T-cell (primary cell): ENCODE results near the gene CTBP1. TPM values are rescaled to one million over a fixed set of nuclear protein-coding genes. Genes with fewer than 3 reads are reported as not detected.
"Not testable (repeated sequence)": the region's sequence is repeated elsewhere in the genome, so short reads cannot be mapped to it uniquely, and the experiment has no call there.

Experiments
- ATAC-seq, 4 experiments: fragments of 200-7000 bp in 3 of 4; fragments of 150-1000 bp in 1 of 4; cut with Tn5 transposase; replicated peaks in 1 of 4; 1 replicate in 3 of 4; 2 replicates in 1 of 4; pipeline ENCODE4 v1.10.0; 2021; ENCODE audit warnings: moderate library complexity in 3 of 4, mild to moderate bottlenecking in 2 of 4, moderate number of reproducible peaks in 1 of 4
- CTCF ChIA-PET, 2 donors: fragments of 300-600 bp; sonication (Branson Sonifier 250); formaldehyde crosslinking; loops; one replicate each; lab custom pipeline; 2022; ENCODE audit warnings: antibody characterized with exemption in 2 of 2; lab: Charles Lee
- POLR2A ChIA-PET, 2 donors: fragments of 300-600 bp; sonication (Branson Sonifier 250); formaldehyde crosslinking; loops; one replicate each; lab custom pipeline; 2022; ENCODE audit warnings: antibody characterized with exemption in 2 of 2; lab: Charles Lee
- DNase-seq, 35 experiments: peaks; one replicate each; pipeline versions ENCODE4 v3.0.0 to v3.0.0-alpha.2; 2013 to 2023
- H3K27ac ChIP-seq: one replicate; pipeline ENCODE4 v1.5.1; 2013; ENCODE audit warnings: low read length
- H3K27me3 ChIP-seq, 2 experiments: replicated peaks in 1 of 2; 1 replicate in 1 of 2; 2 replicates in 1 of 2; pipeline versions ENCODE4 v1.6.1 to v1.7.0; 2013; ENCODE audit warnings: low read length in 1 of 2, mixed read lengths in 1 of 2; ENCODE audit not compliant: control insufficient read depth in 2 of 2, insufficient read depth in 2 of 2; ENCODE audit errors: extremely low read depth in 1 of 2
- H3K36me3 ChIP-seq, 2 donors: 1 replicate in 1 of 2; 2 replicates in 1 of 2; pipeline versions ENCODE4 v1.6.1 to v1.7.0; 2013; ENCODE audit warnings: low read length in 1 of 2; ENCODE audit not compliant: control insufficient read depth in 2 of 2, insufficient read depth in 1 of 2; ENCODE audit errors: extremely low read depth in 1 of 2
- H3K4me1 ChIP-seq, 2 experiments: 1 replicate in 1 of 2; 2 replicates in 1 of 2; pipeline versions ENCODE4 v1.6.1 to v1.7.0; 2013; ENCODE audit warnings: low read length in 2 of 2, mixed read lengths in 1 of 2; ENCODE audit not compliant: insufficient read depth in 2 of 2, control insufficient read depth in 1 of 2; ENCODE audit errors: extremely low read depth in 1 of 2
- H3K4me3 ChIP-seq, 2 donors: 1 replicate in 1 of 2; 2 replicates in 1 of 2; pipeline versions ENCODE4 v1.5.1 to v1.7.0; 2013; ENCODE audit warnings: mild to moderate bottlenecking in 2 of 2, low read length in 1 of 2, moderate library complexity in 1 of 2; ENCODE audit not compliant: control insufficient read depth in 1 of 2; ENCODE audit errors: extremely low read depth in 1 of 2
- H3K9me3 ChIP-seq: 2 replicates; pipeline ENCODE4 v1.7.0; 2013
- H3K27ac Mint-ChIP-seq, 2 donors: one replicate each; pipeline ENCODE4 v1.8.0; 2020 to 2021; ENCODE audit warnings: mild to moderate bottlenecking in 2 of 2, mixed read lengths in 2 of 2
- H3K27me3 Mint-ChIP-seq, 2 donors: one replicate each; pipeline ENCODE4 v1.8.0; 2021 to 2022; ENCODE audit warnings: mixed read lengths in 2 of 2
- H3K36me3 Mint-ChIP-seq: one replicate; pipeline ENCODE4 v1.8.0; 2021; ENCODE audit warnings: mixed read lengths
- H3K4me1 Mint-ChIP-seq, 3 donors: one replicate each; pipeline ENCODE4 v1.8.0; 2020 to 2022; ENCODE audit warnings: mixed read lengths in 3 of 3, mild to moderate bottlenecking in 1 of 3
- H3K4me3 Mint-ChIP-seq, 3 donors: one replicate each; pipeline ENCODE4 v1.8.0; 2020 to 2022; ENCODE audit warnings: mild to moderate bottlenecking in 3 of 3, mixed read lengths in 3 of 3, moderate library complexity in 3 of 3
- H3K9me3 Mint-ChIP-seq, 3 donors: one replicate each; pipeline ENCODE4 v1.8.0; 2020 to 2022; ENCODE audit warnings: mixed read lengths in 3 of 3
- WGBS: methylation state at CpG from one replicate; pipeline ENCODE4 v1.1.5; 2013; ENCODE audit warnings: missing lambda C conversion rate; ENCODE audit not compliant: insufficient coverage; 5-methylcytosine and 5-hydroxymethylcytosine counted together
- total RNA-seq, 35 experiments: library from RNA in 6 of 35; stranded (reverse) in 6 of 35; fragments of 120-200 nt in 1 of 35; gene quantifications; one replicate each; pipeline versions ENCODE4 v1.2.1 to v1.2.4 and lab custom pipeline; 2013 to 2026

CTBP1 gene
- total RNA-seq, 5 donors from 2014 or later (not counting 1 experiment from before 2014, with no cell fraction given): 185 to 232 (median 207) TPM

DNA sequence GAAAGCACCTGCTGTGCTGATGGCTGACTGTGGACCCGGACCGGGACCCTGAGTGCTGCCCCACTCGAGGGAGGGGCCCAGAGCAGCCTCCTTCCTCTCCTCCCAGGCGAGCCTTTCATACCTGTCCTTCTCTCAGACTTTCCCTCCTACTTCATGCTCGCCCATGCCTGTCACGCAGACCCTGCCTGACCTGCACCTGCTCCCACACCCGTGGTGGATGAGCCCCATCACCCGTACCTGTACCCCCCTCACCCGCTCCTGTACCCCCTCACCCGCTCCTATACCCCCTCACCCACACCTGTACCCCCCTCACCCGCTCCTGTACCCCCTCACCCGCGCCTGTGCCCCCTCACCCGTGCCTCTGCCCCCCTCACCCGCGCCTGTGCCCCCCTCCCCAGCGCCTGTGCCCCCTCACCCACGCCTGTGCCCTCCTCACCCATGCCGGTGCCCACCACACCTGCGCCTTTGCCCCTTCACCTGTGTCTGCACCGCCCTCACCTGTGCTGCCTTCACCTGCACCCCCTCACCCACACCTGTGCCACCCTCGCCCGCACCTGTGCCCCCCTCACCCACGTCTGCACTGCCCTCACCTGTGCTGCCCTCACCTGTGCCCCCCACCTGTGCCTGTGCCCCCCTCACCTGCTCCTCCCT, 46.6 kb upstream of the CTBP1 start:
- H3K4me1 Mint-ChIP-seq: peaks cover 47 to 83% (median 71%) of the 10 kb centered on the region in 3 donors
- POLR2A ChIA-PET: interaction anchor here in 1 of 2 donors (0.5 kb wide), 1 partner anchor 92 kb away, joined by 4 read pairs; no protein-coding TSS in a partner anchor
- no peak overlapping the region for H3K4me3 ChIP-seq
- peaks cover 4 to 44% of the 10 kb centered on the region in 2 donors for H3K36me3 ChIP-seq
- no peak overlapping the region for H3K27ac ChIP-seq
- no peak overlapping the region for H3K27ac Mint-ChIP-seq
- H3K4me3 Mint-ChIP-seq: no peak overlapping the region
- H3K27me3 ChIP-seq: no peaks in the 10 kb centered on the region
- CTCF ChIA-PET: no interaction called here
- 73% methylated on average over 5 of the region's 24 CpGs for WGBS
- no peaks in the 10 kb centered on the region for H3K9me3 ChIP-seq
- H3K9me3 Mint-ChIP-seq: no peaks in the 10 kb centered on the region
- peaks cover 24% of the 10 kb centered on the region for H3K36me3 Mint-ChIP-seq
- DNase-seq (no peak), ATAC-seq (no peak)
- peaks cover 18 to 65% of the 10 kb centered on the region in 2 experiments for H3K4me1 ChIP-seq
- no peaks in the 10 kb centered on the region for H3K27me3 Mint-ChIP-seq

DNA sequence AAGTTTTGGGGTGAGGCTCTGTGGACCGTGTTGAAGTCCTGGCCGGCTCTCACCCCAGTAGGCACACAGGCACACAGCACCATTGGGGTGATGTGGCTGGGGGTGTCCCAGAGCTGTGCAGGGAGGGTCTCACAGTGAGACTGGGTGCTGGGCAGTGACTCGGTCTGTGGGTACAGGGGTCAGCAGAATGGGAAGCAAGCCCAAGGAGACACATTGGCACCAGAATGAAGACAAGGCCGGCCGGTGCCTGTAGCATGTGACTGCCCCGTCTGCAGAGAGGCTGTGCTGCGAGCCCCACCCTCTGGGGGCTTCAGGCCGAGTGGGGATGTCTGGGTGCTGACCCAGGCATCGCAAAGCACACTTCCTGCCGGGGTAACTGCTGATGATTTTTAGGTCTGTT, 46.0 kb upstream of the CTBP1 start:
- Histone ChIP-seq H3K4me1 (peaks cover 20 to 64% of the 10 kb centered on the region in 2 experiments), H3K36me3 (peaks cover 4 to 38% of the 10 kb centered on the region in 2 donors), H3K4me3 (no peak overlapping the region), H3K27ac (no peak overlapping the region), H3K9me3 (no peaks in the 10 kb centered on the region), H3K27me3 (no peaks in the 10 kb centered on the region)
- no peak overlapping the region for H3K4me3 Mint-ChIP-seq
- H3K4me1 Mint-ChIP-seq: peaks cover 48 to 80% (median 68%) of the 10 kb centered on the region in 3 donors
- peaks cover 22% of the 10 kb centered on the region for H3K36me3 Mint-ChIP-seq
- no peaks in the 10 kb centered on the region for H3K9me3 Mint-ChIP-seq
- DNase-seq (no peak), ATAC-seq (no peak)
- 87% methylated on average over 8 of the region's 10 CpGs for WGBS
- peak overlapping the region in 1 of 2 donors; percentile 28 for H3K27ac Mint-ChIP-seq
- H3K27me3 Mint-ChIP-seq: no peaks in the 10 kb centered on the region
- ChIA-PET CTCF (interaction anchor here in 1 of 2 donors (1.3 kb wide), 1 partner anchor 19 kb away, joined by 4 read pairs; no protein-coding TSS in a partner anchor), POLR2A (interaction anchor here in 1 of 2 donors (0.5 kb wide), 1 partner anchor 93 kb away, joined by 4 read pairs; no protein-coding TSS in a partner anchor)

GRCh38 chr4:1294424-1294823, 45.5 kb upstream of the CTBP1 start:
- Mint-ChIP-seq H3K4me1 (peaks cover 48 to 76% (median 64%) of the 10 kb centered on the region in 3 donors), H3K27me3 (no peaks in the 10 kb centered on the region), H3K27ac (no peak overlapping the region), H3K4me3 (no peak overlapping the region), H3K36me3 (peaks cover 17% of the 10 kb centered on the region), H3K9me3 (no peaks in the 10 kb centered on the region)
- 50% methylated on average over 2 of the region's 14 CpGs for WGBS
- ChIA-PET POLR2A (no interaction called here), CTCF (interaction anchor here in 1 of 2 donors (1.3 kb wide), 1 partner anchor 20 kb away, joined by 4 read pairs; no protein-coding TSS in a partner anchor)
- DNase-seq: no peak
- Histone ChIP-seq H3K4me3 (no peak overlapping the region), H3K36me3 (peaks cover 4 to 34% of the 10 kb centered on the region in 2 donors), H3K27me3 (no peaks in the 10 kb centered on the region), H3K27ac (no peak overlapping the region), H3K4me1 (peaks cover 20 to 62% of the 10 kb centered on the region in 2 experiments), H3K9me3 (no peaks in the 10 kb centered on the region)
- no peak for ATAC-seq

- H3K4me1 Mint-ChIP-seq: peaks cover 50 to 72% (median 60%) of the 10 kb centered on the region in 3 donors
- peaks cover 22 to 62% of the 10 kb centered on the region in 2 experiments for H3K4me1 ChIP-seq
- no peak overlapping the region for H3K4me3 ChIP-seq
- peaks cover 4 to 29% of the 10 kb centered on the region in 2 donors for H3K36me3 ChIP-seq
- no peaks in the 10 kb centered on the region for H3K9me3 Mint-ChIP-seq
- H3K36me3 Mint-ChIP-seq: peaks cover 13% of the 10 kb centered on the region
- POLR2A ChIA-PET: no interaction called here
- no peak for DNase-seq
- H3K27ac Mint-ChIP-seq: no peak overlapping the region
- H3K27ac ChIP-seq: no peak overlapping the region
- H3K4me3 Mint-ChIP-seq: peak overlapping the region in 1 of 3 donors; percentile 34
- no peaks in the 10 kb centered on the region for H3K27me3 Mint-ChIP-seq
- CTCF ChIA-PET: interaction anchor here in 1 of 2 donors (1.3 kb wide), 1 partner anchor 20 kb away, joined by 4 read pairs; no protein-coding TSS in a partner anchor
- H3K27me3 ChIP-seq: no peaks in the 10 kb centered on the region
- ATAC-seq: no peak
- WGBS: 89% methylated on average over 9 of the region's 15 CpGs
- no peaks in the 10 kb centered on the region for H3K9me3 ChIP-seq
Observed at GRCh38 chr4:1293991-1294390, 45.1 kb upstream of the CTBP1 start.

GRCh38 chr4:1293531-1293941, 44.6 kb upstream of the CTBP1 start:
- POLR2A ChIA-PET: no interaction called here
- Mint-ChIP-seq H3K4me3 (peak overlapping the region in 2 of 3 donors; percentile 13 to 34), H3K4me1 (peaks cover 53 to 74% (median 63%) of the 10 kb centered on the region in 3 donors), H3K36me3 (peaks cover 11% of the 10 kb centered on the region), H3K27ac (no peak overlapping the region), H3K9me3 (no peaks in the 10 kb centered on the region), H3K27me3 (no peaks in the 10 kb centered on the region)
- Histone ChIP-seq H3K27me3 (no peaks in the 10 kb centered on the region), H3K36me3 (peaks cover 4 to 28% of the 10 kb centered on the region in 2 donors), H3K4me3 (no peak overlapping the region), H3K27ac (no peak overlapping the region), H3K9me3 (no peaks in the 10 kb centered on the region), H3K4me1 (peaks cover 24 to 66% of the 10 kb centered on the region in 2 experiments)
- ATAC-seq (no peak), DNase-seq (no peak)
- WGBS: 81% methylated on average over 4 of the region's 4 CpGs
- CTCF ChIA-PET: no interaction called here

DNA sequence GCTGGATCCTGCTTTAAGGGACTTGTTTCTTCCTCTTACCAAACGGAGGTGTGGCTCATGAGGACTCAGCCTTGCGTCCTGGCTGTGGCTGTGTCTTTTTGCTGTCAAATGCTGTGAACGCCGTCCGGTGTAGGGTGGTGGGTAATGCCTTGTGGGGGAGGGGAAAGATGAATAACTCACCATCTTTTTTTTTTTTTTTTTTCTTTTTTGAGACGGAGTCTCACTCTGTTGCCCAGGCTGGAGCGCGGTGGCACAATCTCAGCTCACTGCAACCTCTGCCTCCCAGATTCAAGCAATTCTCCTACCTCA, 43.7 kb upstream of the CTBP1 start:
- WGBS: no CpG with 5 or more reads among the region's 8 CpGs
- peak in 1 of 35 experiments; percentile 38 for DNase-seq
- ATAC-seq, H3K27me3 ChIP-seq, H3K9me3 ChIP-seq, H3K27ac Mint-ChIP-seq, H3K36me3 Mint-ChIP-seq, H3K4me3 ChIP-seq, H3K27ac ChIP-seq, POLR2A ChIA-PET, H3K27me3 Mint-ChIP-seq, H3K9me3 Mint-ChIP-seq: not testable (repeated sequence)
- Mint-ChIP-seq H3K4me1 (peaks cover 44 to 68% (median 61%) of the 10 kb centered on the region in 3 donors), H3K4me3 (peak overlapping the region in 1 of 3 donors; percentile 95)
- H3K36me3 ChIP-seq: peaks cover 4 to 21% of the 10 kb centered on the region in 2 donors
- H3K4me1 ChIP-seq: peaks cover 24 to 63% of the 10 kb centered on the region in 2 experiments
- CTCF ChIA-PET: interaction anchor here in 1 of 2 donors (0.7 to 1.5 kb wide), 2 partner anchors 44 to 54 kb away, joined by 3 to 4 read pairs; partner anchors contain the start of genes CTBP1 and UVSSA
